Activated CD8-positive, alpha-beta memory T cell treated with anti-CD3 and anti-CD28 coated beads, Interleukin-2, amount 50 U/mL, for 24 hours (primary cell): ENCODE results near the gene ZNF221.
A peak's percentile ranks its signal among the peaks of the same experiment; 100 is the strongest.

Experiments
- DNase-seq: peaks from one replicate; pipeline ENCODE4 v3.0.0-alpha.2; 2020; ENCODE audit errors: extremely low read depth

ZNF221 gene

DNA sequence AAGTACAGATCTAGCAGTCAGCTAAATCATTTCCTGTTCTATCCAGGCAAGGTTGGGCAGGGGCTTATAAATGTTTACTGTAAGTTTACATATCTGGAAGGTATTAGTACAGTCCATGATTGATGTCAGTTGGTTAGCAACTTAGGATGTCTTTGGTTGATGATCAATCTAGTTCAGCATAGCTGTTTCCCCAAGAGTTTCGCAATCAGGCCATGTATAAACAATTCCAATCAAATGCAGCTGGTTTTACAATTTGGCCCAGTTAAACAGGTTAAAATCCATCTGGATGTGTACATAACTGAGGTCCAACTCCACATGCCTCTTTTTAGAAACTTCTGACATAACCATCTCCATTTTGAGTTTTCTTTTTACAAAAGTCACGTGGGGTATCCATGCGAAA lies 6.9 kb downstream of the ZNF221 start:
- DNase-seq, result no peak

DNA sequence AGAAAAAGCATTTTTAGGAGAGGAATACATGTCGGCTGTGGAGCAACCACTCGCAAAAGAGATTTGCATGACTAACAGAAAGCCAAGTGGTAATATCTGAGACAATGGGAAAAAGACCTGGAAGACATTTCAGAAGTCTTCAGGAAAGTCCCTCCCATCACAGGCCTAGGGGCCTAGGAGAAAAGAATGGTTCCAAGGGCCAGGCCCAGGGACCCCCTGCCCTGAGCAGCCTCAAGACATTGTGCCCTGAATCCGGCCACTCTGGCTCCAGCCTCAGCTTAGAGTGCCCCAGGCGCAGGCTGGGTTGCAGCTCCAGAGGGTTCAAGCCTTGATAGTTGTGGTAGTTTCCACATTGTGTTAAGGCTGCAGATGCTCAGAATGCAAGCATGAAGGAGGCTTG lies 9.4 kb downstream of the ZNF221 start:
- DNase-seq, result no peak

DNA sequence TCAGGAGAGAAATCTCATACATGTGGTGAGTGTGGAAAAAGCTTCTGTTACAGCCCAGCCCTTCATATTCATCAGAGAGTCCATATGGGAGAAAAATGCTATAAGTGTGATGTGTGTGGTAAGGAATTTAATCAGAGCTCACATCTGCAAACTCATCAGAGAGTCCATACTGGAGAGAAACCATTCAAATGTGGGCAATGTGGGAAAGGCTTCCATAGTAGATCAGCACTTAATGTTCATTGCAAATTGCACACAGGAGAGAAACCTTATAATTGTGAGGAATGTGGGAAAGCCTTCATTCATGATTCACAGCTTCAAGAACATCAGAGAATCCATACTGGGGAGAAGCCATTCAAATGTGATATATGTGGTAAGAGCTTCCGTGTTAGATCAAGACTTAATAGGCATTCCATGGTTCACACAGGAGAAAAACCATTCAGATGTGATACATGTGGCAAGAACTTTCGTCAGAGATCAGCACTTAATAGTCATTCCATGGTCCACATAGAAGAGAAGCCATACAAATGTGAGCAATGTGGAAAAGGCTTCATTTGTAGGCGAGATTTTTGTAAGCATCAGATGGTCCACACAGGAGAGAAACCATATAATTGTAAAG lies 15.2 kb downstream of the ZNF221 start:
- no peak for DNase-seq

DNA sequence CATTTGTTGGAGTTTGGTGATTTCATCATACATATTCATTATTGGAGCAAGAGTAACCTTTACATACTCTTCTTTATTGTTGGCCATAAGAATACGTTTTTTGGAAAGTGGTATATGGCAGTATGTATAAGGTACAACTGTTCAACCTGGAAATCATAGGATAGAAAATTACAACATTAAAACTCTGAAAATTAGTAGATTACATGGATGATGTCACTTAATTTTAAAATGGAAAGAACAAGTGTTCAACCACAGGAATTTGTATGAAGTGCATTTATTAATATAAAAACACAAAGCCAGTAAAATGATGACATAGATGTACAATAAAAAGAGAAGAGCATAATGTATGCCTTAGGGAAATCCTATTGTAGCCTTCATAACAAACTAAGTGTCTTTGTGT lies 25.7 kb downstream of the ZNF221 start:
- no peak for DNase-seq

DNA sequence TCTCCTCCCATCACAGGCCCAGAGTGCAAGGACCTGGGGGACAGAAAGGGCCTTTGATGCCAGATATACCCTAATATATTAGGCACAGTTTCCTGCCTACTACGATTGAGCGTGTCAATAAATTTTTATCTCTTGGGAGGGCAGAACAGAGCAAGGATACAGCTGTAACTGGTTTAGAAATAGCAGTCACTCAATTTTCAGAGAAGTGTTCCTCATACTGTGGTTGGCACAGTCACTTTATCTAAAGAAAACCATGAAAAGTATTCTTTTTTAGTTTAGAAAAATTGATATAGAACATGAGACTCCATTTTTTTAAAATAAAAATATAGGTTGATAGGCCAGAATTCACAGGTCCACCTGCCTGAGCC lies 32.5 kb downstream of the ZNF221 start:
- DNase-seq, result no peak

DNA sequence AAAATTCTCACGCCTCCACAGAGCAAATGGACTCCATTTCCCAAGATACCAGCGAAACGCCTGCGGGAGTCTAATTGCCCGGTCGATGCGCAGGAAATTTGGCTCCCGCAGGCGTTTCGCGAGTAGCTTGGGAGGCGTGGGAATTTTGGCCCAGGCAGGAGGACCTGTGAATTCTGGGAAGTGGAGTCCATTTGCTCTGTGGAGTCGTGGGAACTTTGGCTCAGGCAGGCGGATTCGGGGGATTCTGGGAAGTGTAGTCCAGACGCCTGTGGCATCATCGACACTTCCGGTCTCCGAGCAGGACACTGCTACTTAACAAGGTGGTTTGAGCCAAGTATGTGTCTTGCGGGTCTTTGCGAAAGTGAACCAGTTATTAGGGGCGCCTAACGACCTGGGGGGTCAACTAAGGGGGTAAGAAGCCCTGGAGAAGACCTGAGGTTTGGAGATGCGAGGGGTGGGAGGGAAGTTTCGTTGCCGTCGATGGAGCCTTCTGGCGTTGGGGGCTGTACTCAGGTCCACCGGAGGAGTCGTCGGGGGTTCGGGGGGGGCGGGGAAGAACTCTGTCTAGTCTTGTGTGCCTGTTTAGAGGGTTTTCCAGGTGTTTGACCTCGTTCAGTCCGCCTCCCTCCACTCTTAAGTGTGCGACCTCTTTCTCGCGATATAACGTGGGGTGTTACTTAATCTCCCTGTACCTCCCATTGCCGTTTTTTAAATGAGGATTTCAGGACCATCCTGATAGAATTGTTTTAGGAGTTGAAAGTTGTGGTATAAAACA lies 33.1 kb downstream of the ZNF221 start, which contains the start of gene ZNF155:
Gene ZNF155 (plus strand): TSS at position 277 of the 775 bp plus-strand sequence. CDS start 4,356 bp downstream, outside the sequence.
- peak; percentile 39 for DNase-seq

DNA sequence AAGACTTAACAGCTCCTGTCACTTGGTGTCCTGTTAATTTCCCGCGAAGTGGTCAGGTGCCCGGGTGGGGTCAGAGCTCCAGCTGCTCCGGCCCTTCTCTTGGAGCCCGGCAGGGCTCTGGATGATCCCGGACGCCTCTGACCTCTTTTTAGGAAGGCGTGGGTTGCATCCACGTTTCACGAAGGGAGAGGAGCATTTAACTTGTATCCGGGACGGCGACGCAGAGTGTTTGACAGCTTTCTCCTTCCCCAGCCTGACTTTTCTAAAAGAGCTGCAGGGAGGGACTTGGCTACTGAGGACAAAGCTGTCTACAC lies 33.6 kb downstream of the ZNF221 start:
- DNase-seq, result no peak

DNA sequence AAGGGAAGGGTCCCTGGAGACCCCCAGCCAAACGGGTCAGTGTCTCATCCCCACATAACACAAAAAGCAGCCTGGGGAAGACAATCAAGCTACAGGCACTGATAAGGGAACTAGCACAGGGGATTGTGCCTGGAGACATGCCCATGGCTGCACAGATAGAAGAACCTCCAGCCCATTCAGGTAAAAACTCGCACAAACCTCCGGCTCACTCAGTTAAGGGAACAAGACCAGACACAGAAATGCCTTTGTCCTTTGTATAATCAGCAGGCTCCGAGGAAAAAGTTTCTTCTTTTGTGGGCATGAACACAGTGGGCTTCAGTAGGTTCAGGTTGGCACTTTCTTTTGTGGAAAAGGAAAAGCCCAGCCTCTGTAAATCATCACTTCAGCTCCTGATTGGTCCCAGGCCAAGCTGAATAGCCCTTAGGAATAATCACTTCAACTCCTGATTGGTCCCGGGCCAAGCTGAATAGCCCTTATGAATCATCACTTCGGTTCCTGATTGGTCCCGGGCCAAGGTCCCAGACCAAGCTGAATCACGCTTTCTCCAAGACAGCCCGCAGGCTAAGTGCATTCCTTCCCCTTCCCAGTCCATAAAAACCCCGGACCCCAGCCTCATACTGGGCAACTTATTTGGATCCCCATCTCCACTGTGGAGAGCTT lies 46.7 kb downstream of the ZNF221 start:
- no peak for DNase-seq

DNA sequence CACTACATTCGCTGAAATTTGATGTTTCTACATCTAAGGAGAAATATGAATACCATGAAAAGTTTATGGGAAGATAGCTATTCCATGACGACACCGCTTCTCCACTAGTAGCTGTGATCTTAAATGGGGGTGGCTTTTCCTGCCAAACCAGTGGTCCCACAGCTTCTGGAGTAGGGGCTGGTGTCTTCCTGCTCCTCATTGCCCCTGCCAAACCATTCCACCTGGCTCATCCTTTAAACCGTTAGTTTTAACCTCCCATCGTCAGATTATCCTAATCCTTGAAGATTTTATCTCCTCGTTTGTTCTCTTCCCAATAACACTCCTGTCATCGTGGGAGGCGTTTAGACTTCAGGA lies 51.2 kb downstream of the ZNF221 start:
- DNase-seq, result no peak

DNA sequence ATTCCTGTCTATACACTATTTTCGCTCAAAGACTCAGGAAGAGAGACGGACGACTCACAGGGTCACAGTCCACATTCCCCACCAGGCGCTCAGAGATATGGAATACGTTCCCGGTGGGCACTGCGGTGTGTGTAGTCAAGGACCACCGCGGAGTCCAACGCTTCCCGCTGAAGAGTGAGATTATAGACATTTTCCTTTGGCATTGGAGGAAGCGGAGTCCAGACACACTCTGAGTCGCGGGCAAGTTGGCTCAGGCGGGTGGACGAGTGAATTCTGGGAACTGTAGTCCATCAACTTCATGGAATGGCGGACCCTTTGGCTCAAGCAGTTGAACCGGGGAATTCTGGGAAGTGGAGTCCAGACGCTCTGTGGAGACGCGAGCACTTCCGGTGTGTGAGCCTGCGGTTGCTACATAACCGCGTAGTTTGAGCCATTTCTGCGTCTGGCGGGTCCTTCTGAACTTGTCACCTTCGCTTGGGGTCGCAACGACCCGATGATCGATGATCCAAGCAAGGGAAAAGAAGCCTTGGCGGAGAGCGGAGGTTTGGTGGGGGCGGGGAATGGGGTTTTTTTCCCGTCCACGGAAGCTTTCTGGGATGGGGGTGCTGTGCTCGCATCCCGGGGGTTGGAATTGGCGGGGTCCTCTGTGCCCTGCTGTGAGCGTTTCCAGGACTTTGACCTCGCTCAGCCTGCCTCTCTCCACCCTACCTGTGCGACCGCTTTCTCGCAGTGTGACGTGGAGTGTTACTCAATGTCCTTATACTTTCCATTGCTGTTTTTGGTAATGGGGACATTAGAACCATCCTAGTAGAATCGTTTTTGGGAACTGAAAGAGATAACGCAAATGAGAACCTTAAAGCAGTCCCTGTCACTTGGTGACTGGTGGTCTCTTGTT lies 51.8 kb downstream of the ZNF221 start, which contains the start of gene ZNF230:
Gene ZNF230 (plus strand): TSS at position 392 of the 895 bp plus-strand sequence. CDS start 4,122 bp downstream, outside the sequence.
- peak; percentile 56 for DNase-seq

DNA sequence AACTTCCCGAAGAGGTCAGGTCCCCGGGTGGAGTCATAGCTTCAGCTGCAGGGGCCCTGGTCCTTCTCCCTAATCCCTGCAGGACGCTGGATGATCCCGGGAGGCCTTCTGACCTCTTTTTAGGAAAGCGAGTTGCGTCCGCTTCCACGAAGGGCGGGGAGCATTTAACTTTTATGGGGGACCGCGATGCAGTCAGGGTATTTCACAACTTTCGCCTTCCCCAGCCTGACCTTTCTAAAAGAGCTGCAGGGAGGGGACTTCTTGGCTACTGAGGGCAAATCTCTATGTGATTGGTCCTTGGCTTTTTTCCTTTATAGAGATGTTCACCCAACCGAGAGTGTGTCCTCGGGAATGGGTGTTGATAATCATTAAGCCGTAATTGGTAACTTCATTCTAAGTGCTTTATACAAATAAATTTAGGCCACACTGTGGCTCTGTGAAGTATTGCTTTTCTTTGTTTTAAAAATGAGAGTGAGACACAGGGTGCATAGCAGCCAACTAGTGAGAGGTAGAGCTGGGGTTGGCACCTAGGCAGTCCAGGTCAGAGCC lies 52.5 kb downstream of the ZNF221 start:
- no peak for DNase-seq

DNA sequence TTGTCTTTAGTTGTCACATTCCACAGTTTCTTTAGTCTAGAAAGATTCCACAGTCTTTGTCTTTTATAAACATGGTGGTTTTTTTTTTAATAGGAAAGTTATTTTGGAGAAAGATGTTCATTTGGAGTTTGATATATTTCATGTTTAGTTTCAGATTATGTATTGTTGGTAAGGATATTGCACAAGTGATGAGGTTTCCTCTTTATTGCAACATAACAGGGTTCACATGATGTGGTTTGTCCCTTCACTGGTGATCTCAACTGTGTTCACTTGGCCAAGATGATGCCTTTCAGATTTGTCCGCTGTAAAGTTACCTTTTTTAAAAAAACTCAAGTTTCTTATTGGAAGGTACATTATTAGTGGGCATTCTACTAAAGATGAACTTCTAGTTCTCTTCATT lies 54.9 kb downstream of the ZNF221 start:
- no peak for DNase-seq

DNA sequence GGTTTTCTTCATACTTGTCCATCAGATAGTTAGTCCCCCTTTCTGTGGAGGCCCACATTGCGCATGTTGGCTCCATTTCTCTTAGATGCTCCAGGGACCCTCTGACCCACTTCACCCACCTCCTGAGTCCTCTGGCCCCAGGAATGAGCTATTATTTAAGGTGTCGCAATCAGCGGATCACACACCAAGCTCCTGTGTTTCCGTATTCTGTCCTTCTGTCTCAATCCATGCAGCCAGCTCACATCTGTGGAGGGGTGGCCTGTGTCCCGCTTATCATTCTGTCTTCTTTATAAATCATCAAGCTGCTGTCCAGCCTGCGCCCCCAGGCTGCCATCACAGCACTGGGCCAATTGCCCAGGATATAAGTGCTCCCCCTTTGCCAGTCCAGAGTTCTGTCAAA lies 56.4 kb downstream of the ZNF221 start:
- no peak for DNase-seq

DNA sequence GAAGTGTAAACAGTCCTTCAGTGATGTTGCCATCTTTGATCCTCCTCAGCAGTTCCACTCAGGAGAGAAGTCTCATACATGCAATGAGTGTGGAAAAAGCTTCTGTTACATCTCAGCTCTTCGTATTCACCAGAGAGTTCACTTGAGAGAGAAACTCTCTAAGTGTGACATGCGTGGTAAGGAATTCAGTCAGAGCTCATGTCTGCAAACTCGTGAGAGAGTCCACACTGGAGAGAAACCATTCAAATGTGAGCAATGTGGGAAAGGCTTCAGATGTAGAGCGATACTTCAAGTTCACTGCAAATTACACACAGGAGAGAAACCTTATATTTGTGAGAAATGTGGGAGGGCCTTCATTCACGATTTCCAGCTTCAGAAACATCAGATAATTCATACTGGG lies 59.4 kb downstream of the ZNF221 start:
- DNase-seq, result no peak
